ENCODE measurements around the gene ORC4.

The ORC4 gene

GRCh38 chr2:147927053-147927588, 93.4 kb downstream of the ORC4 start:
- no peak for DNase-seq

GRCh38 chr2:147925886-147926285, 94.7 kb downstream of the ORC4 start:
- DNase-seq: no peak

DNA sequence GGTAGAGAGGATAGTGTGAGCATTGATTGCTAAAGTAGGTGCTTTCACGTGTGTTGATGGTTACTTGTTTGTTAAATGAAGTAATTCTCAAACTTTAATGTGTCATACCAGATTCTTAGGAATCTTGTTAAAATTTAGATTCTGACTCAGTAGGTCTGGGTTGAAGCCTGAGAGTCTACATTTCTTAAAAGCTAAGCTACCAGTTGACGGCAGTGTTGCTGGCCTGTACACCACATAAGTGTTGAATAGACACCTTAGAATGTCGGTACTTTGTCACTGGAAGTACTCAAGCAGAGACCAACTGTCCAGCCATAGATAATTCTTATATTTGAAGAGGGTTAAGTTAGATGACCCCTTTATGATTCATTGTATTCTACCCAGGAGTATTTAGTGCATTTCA, 95.9 kb downstream of the ORC4 start:
- DNase-seq: no peak

DNA sequence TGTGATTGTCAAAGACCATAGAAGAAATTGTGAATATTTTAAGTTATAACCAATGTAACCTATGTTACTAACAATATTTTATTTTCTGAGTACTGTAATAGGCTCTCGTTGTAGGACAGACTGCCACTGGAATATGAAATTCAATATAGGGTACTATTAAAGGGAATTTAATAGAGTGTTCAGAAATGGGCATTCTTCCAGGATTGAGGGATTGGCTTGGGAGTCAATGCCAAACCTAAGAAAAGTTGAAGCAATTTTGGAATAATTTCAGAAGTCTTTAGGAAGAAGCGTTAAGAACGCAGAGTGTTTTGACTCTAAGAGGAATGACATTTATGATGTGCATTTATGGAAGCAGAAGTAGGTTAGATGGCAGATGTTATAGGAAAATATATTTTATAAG, 96.7 kb downstream of the ORC4 start:
- DNase-seq: no peak

DNA sequence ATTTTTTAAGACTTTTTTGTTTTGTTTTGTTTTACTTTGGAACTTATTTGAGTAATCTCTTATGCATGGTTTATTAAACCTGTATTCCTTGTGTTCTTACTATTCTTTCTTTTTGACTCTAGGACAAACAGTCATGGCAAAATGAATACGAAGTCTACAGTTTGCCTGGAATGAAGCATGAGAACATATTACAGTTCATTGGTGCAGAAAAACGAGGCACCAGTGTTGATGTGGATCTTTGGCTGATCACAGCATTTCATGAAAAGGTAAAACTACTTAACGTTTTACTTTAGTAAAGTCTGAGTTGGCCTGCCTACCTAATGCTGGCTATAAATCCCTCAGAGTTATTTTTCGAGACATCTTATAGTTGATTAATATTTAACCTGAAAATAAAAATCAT, 103.4 kb downstream of the ORC4 start:
- no peak for DNase-seq

DNA sequence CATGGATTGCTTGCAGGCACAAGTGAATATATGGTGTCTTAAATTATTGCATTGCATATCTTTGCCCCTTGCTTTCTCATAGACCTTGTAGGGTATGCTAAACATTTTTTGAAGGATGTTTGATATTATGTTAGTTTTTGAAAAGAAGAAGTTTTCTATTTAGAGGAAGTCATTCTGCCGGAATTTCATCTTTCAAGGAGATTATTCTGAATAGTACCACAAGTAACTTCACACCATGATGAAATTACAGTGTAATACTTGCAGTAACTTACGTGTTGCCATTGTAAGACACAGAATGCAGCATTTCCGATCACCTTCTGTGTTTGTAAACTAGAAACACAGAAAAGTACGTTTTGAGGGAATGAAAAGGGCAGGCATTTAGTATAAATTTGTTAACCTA, 103.8 kb downstream of the ORC4 start:
- DNase-seq: no peak

- DNase-seq: no peak
Observed at GRCh38 chr2:147916067-147916466, 104.5 kb downstream of the ORC4 start.

DNA sequence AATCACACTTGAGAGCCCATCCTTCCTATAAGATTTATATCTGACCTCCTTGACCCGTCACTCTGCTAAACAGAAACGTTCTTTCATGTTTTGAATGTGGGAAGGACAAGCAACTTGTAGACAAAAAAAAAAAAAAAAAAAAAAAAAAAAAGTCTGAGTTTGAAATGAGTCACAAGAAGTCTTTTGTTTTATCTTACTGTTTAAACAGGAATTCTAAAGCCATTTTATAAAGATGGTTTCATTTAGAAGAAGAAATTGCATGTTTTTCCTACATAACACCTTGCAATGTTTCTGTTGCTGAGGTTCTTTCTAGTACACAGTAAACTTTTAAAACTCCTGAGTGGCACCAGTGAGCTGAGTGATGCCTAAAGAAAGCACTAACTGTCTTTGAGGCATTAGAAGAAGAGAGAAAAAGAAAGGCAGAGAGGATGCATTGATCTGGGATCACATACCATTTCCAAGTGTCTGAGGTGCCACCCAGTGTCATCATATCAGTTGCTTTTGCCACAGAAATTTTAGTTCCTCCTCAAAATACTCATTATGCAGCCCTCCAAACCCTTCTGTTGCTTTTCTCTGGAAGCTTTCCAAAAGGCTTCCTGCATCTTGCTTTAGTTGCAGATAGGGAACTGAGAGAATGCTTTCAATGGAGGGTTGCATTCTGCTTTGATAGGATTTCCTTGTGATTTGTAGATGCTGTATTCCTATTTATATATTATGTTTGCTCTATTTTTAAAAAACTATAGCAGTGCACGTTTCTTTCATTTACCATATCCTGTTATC, 106.6 kb downstream of the ORC4 start:
- DNase-seq: no peak

- DNase-seq: peak; percentile 71
Observed at GRCh38 chr2:147910990-147911473, 109.5 kb downstream of the ORC4 start.

- DNase-seq: no peak
Observed at GRCh38 chr2:147909178-147909577, 111.4 kb downstream of the ORC4 start.

- no peak for DNase-seq
Observed at GRCh38 chr2:147904051-147904450, 116.5 kb downstream of the ORC4 start.

GRCh38 chr2:147888680-147889079, 131.9 kb downstream of the ORC4 start:
- DNase-seq: no peak

- DNase-seq: no peak
Observed at GRCh38 chr2:147886136-147886535, 134.4 kb downstream of the ORC4 start.

DNA sequence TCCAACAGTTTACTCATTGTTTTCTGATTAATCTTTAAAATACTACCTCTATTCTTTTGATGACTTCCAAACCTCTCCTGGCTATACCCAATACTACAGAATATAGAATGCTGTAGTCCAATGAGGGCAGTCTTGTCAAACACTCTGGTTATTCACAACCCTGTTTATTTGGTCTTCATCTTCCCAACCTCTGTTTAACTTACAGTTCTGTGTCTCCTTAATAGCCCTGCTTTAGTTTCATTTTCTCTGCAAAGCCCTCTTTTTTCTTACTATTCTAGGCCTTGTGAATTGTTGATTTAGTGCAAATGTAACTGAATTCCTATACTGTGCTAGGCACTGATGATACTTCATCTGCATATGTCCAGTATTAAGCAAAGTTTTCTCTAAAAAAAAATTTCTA, 135.7 kb downstream of the ORC4 start:
- no peak for DNase-seq

- DNase-seq: no peak
Observed at GRCh38 chr2:147882631-147883030, 137.9 kb downstream of the ORC4 start.

Data from CD4-positive, alpha-beta T cell treated with Interleukin-10 for 1 hour (primary cell).